Endothelial cell of umbilical vein (primary cell): ENCODE results near the gene RAB10. TPM values are rescaled to one million over a fixed set of nuclear protein-coding genes. Genes with fewer than 3 reads are reported as not detected.
A peak's percentile ranks its signal among the peaks of the same experiment; 100 is the strongest.

Source experiments
- BruUV-seq: library from RNA; stranded (reverse); fragments of 400-500 nt; replicated peaks from 2 replicates; lab custom pipeline; 2021; lab: Mats Ljungman, UMichigan
- CTCF ChIA-PET: fragments of 300-600, 350-600 bp; sonication (Branson Sonifier 250); formaldehyde crosslinking; loops from one replicate; lab custom pipeline; 2021; ENCODE audit warnings: antibody characterized with exemption, inconsistent platforms; lab: Charles Lee
- POLR2A ChIA-PET: fragments of 300-600, 350-600 bp; sonication (Branson Sonifier 250); formaldehyde crosslinking; loops from one replicate; lab custom pipeline; 2021; ENCODE audit warnings: antibody characterized with exemption, inconsistent platforms; lab: Charles Lee
- DNase-seq: peaks from one replicate; pipeline ENCODE4 v3.0.0-alpha.2; 2011; ENCODE audit warnings: low read depth, low spot score
- FAIRE-seq: peaks from 2 replicates; lab custom pipeline; 2011; peaks lifted over from hg19 to GRCh38; lab: Jason Lieb, UNC
- H2AFZ ChIP-seq: 2 replicates; pipeline ENCODE4 v1.6.0; 2012; ENCODE audit warnings: low read depth, low read length, control low read depth, inconsistent platforms
- H3K27ac ChIP-seq: 2 replicates; pipeline ENCODE4 v1.5.1; 2011; ENCODE audit warnings: low read depth, mild to moderate bottlenecking, control low read depth, low read length, moderate library complexity; ENCODE audit not compliant: insufficient read depth
- H3K27me3 ChIP-seq, 2 experiments: 2 replicates each; pipeline versions ENCODE4 v1.6.0 to v1.6.1; 2011; ENCODE audit warnings: low read length in 2 of 2, mixed read lengths in 1 of 2; ENCODE audit not compliant: control insufficient read depth in 2 of 2, insufficient read depth in 2 of 2
- H3K36me3 ChIP-seq, 2 experiments: 2 replicates in 1 of 2; 3 replicates in 1 of 2; pipeline ENCODE4 v1.5.1; 2011; ENCODE audit warnings: low read length in 2 of 2, mild to moderate bottlenecking in 1 of 2, moderate library complexity in 1 of 2; ENCODE audit not compliant: control insufficient read depth in 2 of 2, insufficient read depth in 2 of 2; ENCODE audit errors: extremely low read depth in 1 of 2
- H3K4me1 ChIP-seq: 3 replicates; pipeline ENCODE4 v1.5.1; 2011; ENCODE audit warnings: mild to moderate bottlenecking, low read length; ENCODE audit not compliant: control insufficient read depth, insufficient read depth; ENCODE audit errors: extremely low read depth
- H3K4me2 ChIP-seq: 2 replicates; pipeline ENCODE4 v1.6.1; 2011; ENCODE audit warnings: low read length, control low read depth, mixed read lengths; ENCODE audit not compliant: insufficient read depth
- H3K4me3 ChIP-seq, 3 experiments: fragments of 200-600 bp in 1 of 3; sonication (generic), shearing (Covaris generic) in 1 of 3; replicated peaks in 1 of 3; 2 replicates each; pipeline ENCODE4 v1.5.1; 2011 to 2016; ENCODE audit warnings: control low read depth in 3 of 3, low read length in 3 of 3, mild to moderate bottlenecking in 2 of 3, inconsistent platforms in 1 of 3, low read depth in 1 of 3, moderate library complexity in 1 of 3; ENCODE audit not compliant: insufficient read depth in 1 of 3
- H3K79me2 ChIP-seq: 2 replicates; pipeline ENCODE4 v1.6.0; 2012; ENCODE audit warnings: low read length, inconsistent platforms; ENCODE audit not compliant: control insufficient read depth, insufficient read depth
- H3K9ac ChIP-seq: replicated peaks from 2 replicates; pipeline ENCODE3; 2011; ENCODE audit warnings: low read length, control low read depth; ENCODE audit not compliant: insufficient read depth; ENCODE audit errors: extremely low read depth
- H3K9me1 ChIP-seq: replicated peaks from 3 replicates; pipeline ENCODE4 v1.6.0; 2011; ENCODE audit warnings: mild to moderate bottlenecking, low read length; ENCODE audit not compliant: control insufficient read depth, insufficient read depth; ENCODE audit errors: extremely low read depth
- H3K9me3 ChIP-seq: replicated peaks from 2 replicates; pipeline ENCODE4 v1.5.1; 2012; ENCODE audit warnings: low read length, inconsistent platforms; ENCODE audit not compliant: control insufficient read depth, insufficient read depth
- H4K20me1 ChIP-seq: replicated peaks from 2 replicates; pipeline ENCODE3; 2011; ENCODE audit warnings: mild to moderate bottlenecking, low read length; ENCODE audit not compliant: control insufficient read depth, insufficient read depth; ENCODE audit errors: extremely low read depth
- CTCF ChIP-seq, 2 donors: IDR thresholded peaks; 1 replicate in 1 of 2; 2 replicates in 1 of 2; pipeline ENCODE4 v1.5.1; 2011; ENCODE audit warnings: low read length in 2 of 2, mild to moderate bottlenecking in 2 of 2, moderate library complexity in 2 of 2, control low read depth in 1 of 2, inconsistent platforms in 1 of 2, low read depth in 1 of 2; ENCODE audit not compliant: insufficient read depth in 1 of 2; ENCODE audit errors: extremely low read depth in 1 of 2
- EZH2 ChIP-seq: IDR thresholded peaks from 2 replicates; pipeline ENCODE4 v1.6.1; 2012; ENCODE audit warnings: borderline replicate concordance, low read depth, mild to moderate bottlenecking, moderate library complexity, low read length, inconsistent platforms; ENCODE audit not compliant: severe bottlenecking
- FOS ChIP-seq: IDR thresholded peaks from 2 replicates; pipeline ENCODE4 v1.6.1; 2011; ENCODE audit warnings: mild to moderate bottlenecking, low read length, moderate library complexity, borderline replicate concordance; ENCODE audit not compliant: insufficient read depth
- GATA2 ChIP-seq: IDR thresholded peaks from 2 replicates; pipeline ENCODE4 v1.7.0; 2011; ENCODE audit warnings: low read depth, mild to moderate bottlenecking, moderate library complexity, mixed read lengths, low read length; ENCODE audit not compliant: insufficient read length, insufficient read depth
- JUN ChIP-seq: IDR thresholded peaks from 2 replicates; pipeline ENCODE4 v1.6.1; 2011; ENCODE audit warnings: borderline replicate concordance, low read depth; ENCODE audit not compliant: insufficient read length, insufficient read depth
- MAX ChIP-seq: IDR thresholded peaks from 2 replicates; pipeline ENCODE4 v1.6.1; 2011; ENCODE audit not compliant: insufficient read depth, insufficient read length
- MYC ChIP-seq: IDR thresholded peaks from one replicate; pipeline ENCODE4 v1.6.1; 2011; ENCODE audit warnings: mild to moderate bottlenecking, low read depth, low read length
- POLR2A ChIP-seq: IDR thresholded peaks from 2 replicates; pipeline ENCODE4 v1.6.1; 2012; ENCODE audit warnings: low read depth, mild to moderate bottlenecking, control low read depth, low read length
- POLR2AphosphoS5 ChIP-seq: IDR thresholded peaks from 2 replicates; pipeline ENCODE4 v1.6.1; 2012; ENCODE audit warnings: low read depth, mild to moderate bottlenecking, control low read depth, low read length, moderate library complexity; ENCODE audit not compliant: insufficient read depth
- dilution Hi-C: fragments of 300-500 bp; cut with MboI; formaldehyde crosslinking; loops from one replicate; pipeline ENCODE4 v1.15.0; 2019; ENCODE audit warnings: low sequenced_read_pairs; ENCODE audit not compliant: extremely low pct_ligation_motif_present
- intact Hi-C: fragments of 100-400 bp; cut with micrococcal nuclease; formaldehyde crosslinking; loops from one replicate; pipeline ENCODE4 v1.10.0; 2022
- polyA plus RNA-seq, 4 experiments: library from polyadenylated mRNA; depleted of rRNA in 3 of 4; stranded (reverse) in 3 of 4; unstranded in 1 of 4; fragments of >200 nt; gene quantifications; 2 replicates each; pipeline versions ENCODE4 v1.2.1 to v1.2.3, GENCODE V29; 2011 to 2012; ENCODE audit warnings: missing spikeins in 1 of 4
- total RNA-seq: library from RNA; stranded (reverse); gene quantifications from 2 replicates; pipeline ENCODE4 v1.2.3, GENCODE V29; 2021

RAB10 gene
- total and polyA plus RNA-seq, 2 donors (not counting 3 experiments of a cell fraction or from before 2014, with no cell fraction given) = 45.1 to 104 TPM

GRCh38 chr2:26034637-26034992, 731 bp downstream of the RAB10 start:
- Histone ChIP-seq H3K27ac (peak overlapping the region; percentile 59), H3K9me3 (no peaks in the 10 kb centered on the region), H3K9ac (peak overlapping the region; percentile 67), H3K4me2 (peak overlapping the region; percentile 98), H3K27me3 (no peaks in the 10 kb centered on the region), H3K9me1 (no peaks in the 10 kb centered on the region), H3K79me2 (peaks cover 56% of the 10 kb centered on the region), H3K4me1 (peaks cover 11% of the 10 kb centered on the region), H4K20me1 (peaks cover 2% of the 10 kb centered on the region), H2AFZ (peak overlapping the region; percentile 82), H3K4me3 (peak overlapping the region; percentile 90 to 97 (median 92)), H3K36me3 (no peaks in the 10 kb centered on the region)
- TF ChIP-seq MYC = no peak
- no peak for TF ChIP-seq MAX
- no peak for TF ChIP-seq POLR2AphosphoS5
- no peak for TF ChIP-seq JUN
- no peak for TF ChIP-seq EZH2
- TF ChIP-seq CTCF (IDR thresholded peaks at IDR 0.05; ENCODE audit: extremely low read depth in 1 of 2, insufficient read depth in 1 of 2, low read depth in 1 of 2, low read length in 2 of 2) = no peak
- TF ChIP-seq GATA2 = no peak
- no peak for TF ChIP-seq FOS
- TF ChIP-seq POLR2A = no peak
- CTCF ChIA-PET = interaction anchor here (0.7 to 5.3 kb wide), 12 partner anchors 9 to 150 kb away, joined by 3 to 36 read pairs (median 6); no protein-coding TSS in a partner anchor
- no TSS peak for BruUV-seq
- FAIRE-seq (peak; percentile 74), DNase-seq (peak; percentile 64)
- intact Hi-C loops (loop anchor here (1.0 to 10.0 kb wide), 3 partner anchors 38 to 160 kb away; partner anchors contain the start of gene ASXL2), dilution Hi-C loops (no loop called here)
- POLR2A ChIA-PET = interaction anchor here (0.6 kb wide), 2 partner anchors 13 to 27 kb away, joined by 4 to 5 read pairs; no protein-coding TSS in a partner anchor
